HCT116 (cell line): ENCODE results near the gene ARHGEF1.

ENCODE experiments used
- CTCF ChIP-seq, 3 experiments: fragments of 200-600 bp in 1 of 3; sonication (generic) in 1 of 3; IDR thresholded peaks in 2 of 3; conservative IDR thresholded peaks in 1 of 3; 2 replicates each; pipeline ENCODE4 v1.5.1; 2012 to 2017; ENCODE audit warnings: low read depth in 2 of 3, low read length in 2 of 3, antibody characterized with exemption in 1 of 3, borderline replicate concordance in 1 of 3, control low read depth in 1 of 3, mild to moderate bottlenecking in 1 of 3, mixed read lengths in 1 of 3, mixed run types in 1 of 3, moderate library complexity in 1 of 3; ENCODE audit not compliant: insufficient read depth in 1 of 3
- EZH2 ChIP-seq: fragments of 200-600 bp; sonication (generic); IDR thresholded peaks from 2 replicates; pipeline ENCODE4 v1.6.1; 2017; ENCODE audit warnings: antibody characterized with exemption, mixed run types
- POLR2A ChIP-seq: IDR thresholded peaks from 2 replicates; pipeline ENCODE4 v1.7.0; 2011; ENCODE audit warnings: borderline replicate concordance; ENCODE audit not compliant: insufficient read depth, insufficient read length; ENCODE audit errors: extremely low read depth
- POLR2AphosphoS5 ChIP-seq: IDR thresholded peaks from 2 replicates; pipeline ENCODE4 v1.6.1; 2011; ENCODE audit warnings: mild to moderate bottlenecking, low read depth, low read length, moderate library complexity
- RAD21 ChIP-seq: IDR thresholded peaks from 2 replicates; pipeline ENCODE4 v1.6.1; 2012; ENCODE audit warnings: low read depth, mild to moderate bottlenecking
- SRF ChIP-seq: IDR thresholded peaks from 2 replicates; pipeline ENCODE4 v1.6.1; 2012; ENCODE audit warnings: low read depth
- YY1 ChIP-seq: IDR thresholded peaks from 2 replicates; pipeline ENCODE4 v1.6.1; 2011; ENCODE audit warnings: low read length, low read depth, moderate library complexity, mild to moderate bottlenecking; ENCODE audit not compliant: insufficient replicate concordance; ENCODE audit errors: extremely low read depth
- ZBTB33 ChIP-seq: IDR thresholded peaks from 2 replicates; pipeline ENCODE4 v1.6.1; 2011; ENCODE audit warnings: mild to moderate bottlenecking, low read length, moderate library complexity; ENCODE audit not compliant: insufficient replicate concordance; ENCODE audit errors: extremely low read depth

GRCh38 chr19:41898235-41898634 lies 15.3 kb downstream of the ARHGEF1 start:
- TF ChIP-seq POLR2AphosphoS5, result no peak
- TF ChIP-seq CTCF (IDR thresholded peaks at IDR 0.05 in 2 of 3, conservative IDR thresholded peaks at IDR 0.05 in 1 of 3; ENCODE audit: borderline replicate concordance in 1 of 3, insufficient read depth in 1 of 3, low read depth in 2 of 3, low read length in 2 of 3), result no peak
- TF ChIP-seq RAD21, result no peak
- no peak for TF ChIP-seq ZBTB33
- no peak for TF ChIP-seq EZH2
- no peak for TF ChIP-seq SRF
- TF ChIP-seq YY1, result no peak
- no peak for TF ChIP-seq POLR2A
